ENCODE measurements around the gene EPYC. TPM values are rescaled to one million over a fixed set of nuclear protein-coding genes. Genes with fewer than 3 reads are reported as not detected.
"Not testable (repeated sequence)": the region's sequence is repeated elsewhere in the genome, so short reads cannot be mapped to it uniquely, and the experiment has no call there.

Gene EPYC
- total and polyA plus RNA-seq, 4 donors = not detected

GRCh38 chr12:90985331-90985730, 19.4 kb downstream of the EPYC start:
- H3K4me1 ChIP-seq (ENCODE audit: control insufficient read depth in 4 of 4, insufficient read depth in 4 of 4, low read length in 3 of 4); H3K27me3 ChIP-seq (ENCODE audit: control insufficient read depth in 4 of 4, insufficient read depth in 4 of 4, low read length in 3 of 4); H3K9ac ChIP-seq (ENCODE audit: low read depth in 1 of 2, low read length in 2 of 2); H3K27ac ChIP-seq (ENCODE audit: low read depth in 1 of 2, low read length in 2 of 2); H3K9me3 ChIP-seq (ENCODE audit: control insufficient read depth in 4 of 4, low read length in 3 of 4); H3K4me3 ChIP-seq (ENCODE audit: low read depth in 1 of 3, low read length in 3 of 3); DNase-seq (ENCODE audit: low spot score); H3K36me3 ChIP-seq (ENCODE audit: control insufficient read depth in 4 of 4, insufficient read depth in 3 of 4, low read depth in 1 of 4, low read length in 3 of 4): not testable (repeated sequence)
- 65% methylated on average over 3 of the region's 3 CpGs for WGBS

GRCh38 chr12:90984114-90984513, 20.7 kb downstream of the EPYC start:
- Histone ChIP-seq H3K9ac (ENCODE audit: low read depth in 1 of 2, low read length in 2 of 2) (no peak overlapping the region), H3K27me3 (ENCODE audit: control insufficient read depth in 4 of 4, insufficient read depth in 4 of 4, low read length in 3 of 4) (no peaks in the 10 kb centered on the region), H3K27ac (ENCODE audit: low read depth in 1 of 2, low read length in 2 of 2) (no peak overlapping the region), H3K4me1 (ENCODE audit: control insufficient read depth in 4 of 4, insufficient read depth in 4 of 4, low read length in 3 of 4) (no peaks in the 10 kb centered on the region), H3K9me3 (ENCODE audit: control insufficient read depth in 4 of 4, low read length in 3 of 4) (no peaks in the 10 kb centered on the region), H3K36me3 (ENCODE audit: control insufficient read depth in 4 of 4, insufficient read depth in 3 of 4, low read depth in 1 of 4, low read length in 3 of 4) (no peaks in the 10 kb centered on the region), H3K4me3 (ENCODE audit: low read depth in 1 of 3, low read length in 3 of 3) (no peak overlapping the region)
- DNase-seq (ENCODE audit: low spot score) = no peak
- TF ChIP-seq EGR1 (IDR thresholded peaks at IDR 0.05; ENCODE audit: low read depth in 2 of 2) = no peak
- TF ChIP-seq ZBTB33 (IDR thresholded peaks at IDR 0.05) = no peak
- WGBS = 70% methylated on average over 3 of the region's 3 CpGs

- H3K4me1 ChIP-seq (ENCODE audit: control insufficient read depth in 4 of 4, insufficient read depth in 4 of 4, low read length in 3 of 4) = no peaks in the 10 kb centered on the region
- H3K4me3 ChIP-seq (ENCODE audit: low read depth in 1 of 3, low read length in 3 of 3) = no peak overlapping the region
- no peak overlapping the region for H3K9ac ChIP-seq (ENCODE audit: low read depth in 1 of 2, low read length in 2 of 2)
- DNase-seq (ENCODE audit: low spot score) = no peak
- H3K9me3 ChIP-seq (ENCODE audit: control insufficient read depth in 4 of 4, low read length in 3 of 4) = no peaks in the 10 kb centered on the region
- H3K36me3 ChIP-seq (ENCODE audit: control insufficient read depth in 4 of 4, insufficient read depth in 3 of 4, low read depth in 1 of 4, low read length in 3 of 4) = no peaks in the 10 kb centered on the region
- WGBS = 100% methylated on average over 1 of the region's 1 CpG
- no peak overlapping the region for H3K27ac ChIP-seq (ENCODE audit: low read depth in 1 of 2, low read length in 2 of 2)
- TF ChIP-seq REST (IDR thresholded peaks at IDR 0.05) (no peak), YY1 (IDR thresholded peaks at IDR 0.05) (no peak), TAF1 (conservative IDR thresholded peaks at IDR 0.05) (no peak), HNF4G (IDR thresholded peaks at IDR 0.05) (no peak), MAX (IDR thresholded peaks at IDR 0.05) (no peak), GABPA (IDR thresholded peaks at IDR 0.05 in 1 of 2, conservative IDR thresholded peaks at IDR 0.05 in 1 of 2) (no peak), FOXA2 (IDR thresholded peaks at IDR 0.05) (no peak), RAD21 (IDR thresholded peaks at IDR 0.05) (no peak), FOXA1 (IDR thresholded peaks at IDR 0.05) (no peak), RXRA (IDR thresholded peaks at IDR 0.05) (no peak), HNF4A (conservative IDR thresholded peaks at IDR 0.05) (no peak), ATF3 (IDR thresholded peaks at IDR 0.05) (no peak), SP1 (IDR thresholded peaks at IDR 0.05) (no peak), EGR1 (IDR thresholded peaks at IDR 0.05; ENCODE audit: low read depth in 2 of 2) (no peak), ZBTB33 (IDR thresholded peaks at IDR 0.05) (no peak), CTCF (IDR thresholded peaks at IDR 0.05; ENCODE audit: low read depth, low read length, missing input control) (no peak), NR2F2 (IDR thresholded peaks at IDR 0.05) (no peak), JUND (IDR thresholded peaks at IDR 0.05) (no peak)
- H3K27me3 ChIP-seq (ENCODE audit: control insufficient read depth in 4 of 4, insufficient read depth in 4 of 4, low read length in 3 of 4) = no peaks in the 10 kb centered on the region
Observed at GRCh38 chr12:90982170-90982569, 22.6 kb downstream of the EPYC start.

All from liver (tissue), 9 donors.